Spinal cord (tissue), 10 donors: ENCODE results near the gene C11orf58. TPM values are rescaled to one million over a fixed set of nuclear protein-coding genes. Genes with fewer than 3 reads are reported as not detected.

Experiments
- DNase-seq, 6 donors: peaks; one replicate each; pipeline versions ENCODE4 v3.0.0 to v3.0.0-alpha.2; 2013 to 2015; ENCODE audit warnings: low spot score in 6 of 6, low read depth in 4 of 6
- H3K27ac ChIP-seq: one replicate; pipeline ENCODE4 v1.5.1; 2013; ENCODE audit warnings: low read depth, low read length, control low read depth
- H3K27me3 ChIP-seq: one replicate; pipeline ENCODE4 v1.6.1; 2013; ENCODE audit warnings: low read length; ENCODE audit not compliant: control insufficient read depth, insufficient read depth
- H3K36me3 ChIP-seq: one replicate; pipeline ENCODE4 v1.6.1; 2013; ENCODE audit warnings: low read length; ENCODE audit not compliant: control insufficient read depth, insufficient read depth
- H3K4me1 ChIP-seq: one replicate; pipeline ENCODE4 v1.6.1; 2013; ENCODE audit warnings: low read length; ENCODE audit not compliant: control insufficient read depth, insufficient read depth
- H3K4me3 ChIP-seq: one replicate; pipeline ENCODE4 v1.5.1; 2013; ENCODE audit warnings: low read depth, low read length, control low read depth
- H3K9me3 ChIP-seq: one replicate; pipeline ENCODE4 v1.6.1; 2013; ENCODE audit warnings: low read length; ENCODE audit not compliant: control insufficient read depth, insufficient read depth
- WGBS: methylation state at CpG from one replicate; pipeline ENCODE4 v1.1.5; 2013; ENCODE audit warnings: missing lambda C conversion rate; ENCODE audit not compliant: insufficient coverage; 5-methylcytosine and 5-hydroxymethylcytosine counted together
- long read RNA-seq, 4 donors: transcript quantifications; one replicate each; lab custom pipeline, GENCODE V29; 2026
- polyA plus RNA-seq, 2 donors: library from polyadenylated mRNA; unstranded; fragments of 120-200 nt; gene quantifications; one replicate each; pipeline ENCODE4 v1.2.1, GENCODE V29; 2013; ENCODE audit not compliant: insufficient read length in 2 of 2
- total RNA-seq, 2 donors: library from RNA; depleted of rRNA in 1 of 2; stranded (reverse); fragments of 120-200 nt in 1 of 2; fragments of >200 nt in 1 of 2; gene quantifications; one replicate each; pipeline versions ENCODE4 v1.2.3 to v1.2.4, GENCODE V29; 2013 to 2014
- donor health status: healthy.

Gene C11orf58
- total RNA-seq (100 to 1,000 TPM; 183 to 208 TPM), polyA plus RNA-seq (100 to 1,000 TPM; 253 to 266 TPM)
- long read RNA-seq, donor 1, full-length matches to known transcripts: 223 of 313 reads
- long read RNA-seq, donor 1, partial matches to known transcripts: 76 of 313 reads
- long read RNA-seq, donor 1, other reads (novel, unspliced or antisense): 14 of 313 reads
- long read RNA-seq, donor 2, full-length matches to known transcripts: 51 of 67 reads
- long read RNA-seq, donor 2, partial matches to known transcripts: 16 of 67 reads
- long read RNA-seq, donor 2, other reads (novel, unspliced or antisense): 0 of 67 reads
- long read RNA-seq, donor 3, full-length matches to known transcripts: 101 of 130 reads
- long read RNA-seq, donor 3, partial matches to known transcripts: 29 of 130 reads
- long read RNA-seq, donor 3, other reads (novel, unspliced or antisense): 0 of 130 reads
- long read RNA-seq, donor 4, full-length matches to known transcripts: 292 of 351 reads
- long read RNA-seq, donor 4, partial matches to known transcripts: 34 of 351 reads
- long read RNA-seq, donor 4, other reads (novel, unspliced or antisense): 25 of 351 reads

DNA sequence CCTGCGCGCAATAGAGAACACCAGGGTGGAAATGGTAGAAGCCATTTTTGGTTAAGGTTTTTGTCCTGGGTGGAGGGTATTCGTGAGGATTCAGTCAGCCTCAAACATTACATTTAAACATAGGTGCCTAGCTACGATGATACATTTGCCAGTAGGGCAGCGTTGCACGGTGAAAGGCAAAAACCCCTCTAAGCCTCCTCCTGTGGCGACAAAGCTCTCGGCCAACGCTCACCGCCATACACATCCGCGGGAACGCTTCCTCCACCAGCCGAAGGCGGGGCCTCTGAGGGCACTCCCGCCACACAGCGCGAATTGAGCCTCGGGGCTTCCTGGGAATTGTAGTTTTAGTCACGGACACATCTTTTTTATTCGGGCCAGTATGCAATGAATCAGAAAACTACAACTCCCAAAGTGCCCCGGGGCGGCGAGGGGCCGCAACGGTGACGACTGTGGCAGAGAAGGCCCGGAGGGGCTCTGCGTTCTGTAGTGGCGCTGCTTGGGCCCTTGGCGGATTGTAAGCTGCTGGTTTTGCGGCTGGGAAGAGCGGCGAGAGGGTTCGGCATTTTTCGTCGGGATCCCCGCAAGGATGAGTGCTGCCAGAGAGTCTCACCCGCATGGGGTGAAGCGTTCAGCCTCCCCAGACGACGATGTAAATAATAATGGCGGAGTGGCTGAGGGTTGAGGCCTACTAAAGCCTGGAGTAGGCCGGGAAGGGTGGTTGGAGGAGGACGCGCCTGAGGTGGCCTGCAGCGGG is at the start of gene C11orf58:
Gene C11orf58 (plus strand): TSS at position 455 of the 754 bp plus-strand sequence. CDS start 132 bp downstream, at position 587.
- under 1% methylated on average over 44 of the region's 47 CpGs for WGBS
- DNase-seq: peak; percentile 96 to 100 (median 98)
- H3K36me3 ChIP-seq: peaks cover 6% of the 10 kb centered on the region
- H3K4me1 ChIP-seq: peaks cover 14% of the 10 kb centered on the region
- peak within 1 kb of the TSS; percentile 97 for H3K27ac ChIP-seq
- H3K4me3 ChIP-seq: peak within 1 kb of the TSS; percentile 92
- H3K9me3 ChIP-seq: no peaks in the 10 kb centered on the region
- no peaks in the 10 kb centered on the region for H3K27me3 ChIP-seq

- DNase-seq: no peak
- Histone ChIP-seq H3K9me3 (no peaks in the 10 kb centered on the region), H3K27ac (no peak overlapping the region), H3K27me3 (no peaks in the 10 kb centered on the region), H3K4me3 (no peak overlapping the region), H3K4me1 (peaks cover 3% of the 10 kb centered on the region), H3K36me3 (no peaks in the 10 kb centered on the region)
- 80% methylated on average over 1 of the region's 1 CpG for WGBS
These were observed 48.4 kb upstream of the C11orf58 start for GRCh38 chr11:16690086-16690485.

DNA sequence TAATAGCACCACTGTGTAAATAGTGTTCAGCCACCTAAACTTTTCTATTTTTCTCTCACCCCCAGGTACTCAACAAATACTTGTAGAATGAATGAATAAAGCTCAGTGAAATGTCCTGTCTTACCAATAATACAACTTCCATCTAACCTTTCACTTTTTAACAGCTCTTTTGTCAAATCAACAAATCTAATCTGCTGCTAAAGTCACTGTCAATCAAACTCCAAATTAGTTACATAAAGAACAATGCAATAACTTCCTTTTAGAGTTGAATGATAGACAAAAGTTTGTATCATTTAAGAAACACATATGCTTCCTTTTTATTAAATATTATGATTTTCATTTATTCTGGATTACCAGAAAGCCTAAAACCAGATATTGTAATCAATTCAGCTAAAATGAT is 34.7 kb upstream of the C11orf58 start:
- H3K27me3 ChIP-seq: no peaks in the 10 kb centered on the region
- DNase-seq: no peak
- no peak overlapping the region for H3K27ac ChIP-seq
- no peak overlapping the region for H3K4me3 ChIP-seq
- H3K4me1 ChIP-seq: no peaks in the 10 kb centered on the region
- no peaks in the 10 kb centered on the region for H3K36me3 ChIP-seq
- H3K9me3 ChIP-seq: no peaks in the 10 kb centered on the region

DNA sequence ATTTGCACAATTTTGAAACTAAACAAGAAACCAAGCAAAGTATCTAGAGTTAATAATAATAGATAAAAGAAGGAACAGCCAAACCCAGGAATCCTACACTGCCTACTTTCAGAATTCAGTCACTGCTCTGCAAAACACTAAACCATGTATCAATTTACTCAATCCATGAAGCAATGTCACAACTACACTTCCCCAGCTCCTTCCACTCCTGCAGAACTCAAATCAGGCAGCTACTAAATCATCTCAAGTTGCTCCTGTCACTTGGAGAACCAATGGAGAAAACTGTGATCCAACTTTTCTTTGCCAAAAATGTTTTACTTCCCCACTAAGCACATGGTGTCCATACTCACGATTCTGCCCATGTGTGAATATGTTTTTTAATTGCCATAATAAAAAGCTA is 24.9 kb upstream of the C11orf58 start:
- no peak for DNase-seq
- Histone ChIP-seq H3K27ac (no peak overlapping the region), H3K36me3 (no peaks in the 10 kb centered on the region), H3K9me3 (no peaks in the 10 kb centered on the region), H3K4me3 (no peak overlapping the region), H3K27me3 (no peaks in the 10 kb centered on the region), H3K4me1 (no peaks in the 10 kb centered on the region)
- WGBS: no CpG with 5 or more reads among the region's 1 CpG

GRCh38 chr11:16722581-16723344 is 15.7 kb upstream of the C11orf58 start:
- Histone ChIP-seq H3K4me1 (no peaks in the 10 kb centered on the region), H3K9me3 (no peaks in the 10 kb centered on the region), H3K4me3 (no peak overlapping the region), H3K27me3 (no peaks in the 10 kb centered on the region), H3K36me3 (no peaks in the 10 kb centered on the region), H3K27ac (no peak overlapping the region)
- no peak for DNase-seq
- WGBS: no CpG with 5 or more reads among the region's 3 CpGs

DNA sequence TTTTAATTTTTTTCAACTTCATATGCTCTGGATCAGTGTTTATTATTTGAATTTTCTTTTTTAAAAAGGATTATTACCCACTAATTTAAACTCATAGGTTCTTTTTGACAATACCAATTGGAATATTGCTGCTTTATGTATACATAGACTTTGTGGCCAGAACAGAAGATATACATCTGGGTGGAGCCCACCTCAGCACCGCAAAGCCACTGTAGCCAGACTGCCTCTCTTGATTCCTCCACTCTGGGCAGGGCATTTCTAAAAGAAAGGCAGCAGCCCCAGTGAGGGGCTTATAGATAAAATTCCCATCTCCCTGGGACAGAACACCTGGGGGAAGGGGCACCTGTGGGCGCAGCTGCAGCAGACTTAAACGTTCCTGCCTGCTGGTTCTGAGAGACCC is 10.6 kb upstream of the C11orf58 start:
- Histone ChIP-seq H3K27me3 (no peaks in the 10 kb centered on the region), H3K9me3 (no peaks in the 10 kb centered on the region), H3K27ac (no peak overlapping the region), H3K4me3 (no peak overlapping the region), H3K4me1 (no peaks in the 10 kb centered on the region), H3K36me3 (no peaks in the 10 kb centered on the region)
- no peak for DNase-seq
- 87% methylated on average over 3 of the region's 3 CpGs for WGBS

DNA sequence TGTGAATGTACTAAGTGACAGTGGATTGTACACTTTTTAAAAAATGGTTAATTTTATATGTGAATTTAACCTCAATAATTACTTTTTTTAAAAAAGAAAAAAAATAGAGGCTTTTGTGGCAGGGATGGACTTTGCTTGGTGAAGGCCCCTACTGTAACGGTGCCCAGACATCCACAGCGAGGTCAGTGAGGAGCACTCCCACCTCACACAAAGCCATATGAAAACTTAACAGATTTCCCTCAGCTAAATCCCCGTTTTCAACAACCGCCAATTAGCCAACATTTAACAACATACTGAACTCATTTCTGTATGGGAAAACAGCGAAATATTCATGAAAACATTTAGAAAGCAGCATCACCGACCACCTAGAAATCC is 642 bp upstream of the C11orf58 start:
- peaks cover 6% of the 10 kb centered on the region for H3K36me3 ChIP-seq
- H3K4me1 ChIP-seq: peaks cover 14% of the 10 kb centered on the region
- peak overlapping the region; percentile 97 for H3K27ac ChIP-seq
- H3K4me3 ChIP-seq: peak overlapping the region; percentile 92
- peak in 1 of 6 donors; percentile 61 for DNase-seq
- no CpG with 5 or more reads among the region's 6 CpGs for WGBS
- H3K27me3 ChIP-seq: no peaks in the 10 kb centered on the region
- no peaks in the 10 kb centered on the region for H3K9me3 ChIP-seq

DNA sequence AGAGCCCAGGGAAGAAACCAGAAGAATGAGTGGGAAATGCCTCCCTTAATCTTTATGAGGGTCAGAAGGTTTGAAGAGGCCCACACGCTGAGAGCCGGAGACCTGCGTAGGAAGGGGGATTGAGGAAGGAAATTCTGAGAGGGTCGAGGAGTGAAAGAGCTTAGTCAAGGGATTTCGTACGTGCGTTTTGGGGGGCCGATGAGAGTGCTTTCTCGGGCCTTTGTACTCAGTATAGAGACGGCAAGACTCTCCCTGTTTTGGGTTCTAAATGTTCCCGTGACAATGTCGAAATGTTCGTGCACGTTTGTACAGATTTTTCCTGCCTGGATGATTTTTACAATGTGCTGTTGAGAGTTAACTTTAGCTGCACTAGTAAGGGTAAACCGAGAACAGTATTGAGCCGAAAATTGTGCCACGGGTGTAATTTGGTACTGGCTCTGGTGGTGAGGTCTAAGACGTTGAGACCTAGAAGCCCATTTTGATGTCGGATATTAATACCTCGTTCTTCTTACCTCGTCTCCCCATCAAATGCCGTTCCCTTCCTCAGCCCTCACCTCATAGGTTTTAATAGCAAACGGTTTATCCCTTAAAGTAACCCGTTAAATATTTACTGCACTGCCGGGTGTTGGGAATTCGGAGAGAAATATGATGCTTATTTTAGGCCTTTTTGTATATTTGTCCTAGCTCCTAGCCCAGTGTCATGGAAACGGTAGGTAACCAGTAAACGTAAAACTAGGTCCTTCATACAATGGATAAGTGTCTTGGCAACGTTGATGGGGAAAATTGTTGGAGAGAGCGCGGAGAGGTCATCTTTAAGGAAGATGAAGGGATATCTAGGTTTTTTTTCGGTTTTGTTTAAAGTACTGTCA is 734 bp downstream of the C11orf58 start:
- H3K27ac ChIP-seq: peak overlapping the region; percentile 97
- peak overlapping the region; percentile 92 for H3K4me3 ChIP-seq
- H3K27me3 ChIP-seq: no peaks in the 10 kb centered on the region
- no peaks in the 10 kb centered on the region for H3K9me3 ChIP-seq
- peaks cover 14% of the 10 kb centered on the region for H3K4me1 ChIP-seq
- DNase-seq: peak in 4 of 6 donors; percentile 6 to 47 (median 20)
- peaks cover 6% of the 10 kb centered on the region for H3K36me3 ChIP-seq
- 0% methylated on average over 19 of the region's 32 CpGs for WGBS
